ENCODE results near the gene RFTN1. TPM values are rescaled to one million over a fixed set of nuclear protein-coding genes. Genes with fewer than 3 reads are reported as not detected.

RFTN1 gene
- total RNA-seq, 1 experiment from 2014 or later: 2.2 TPM

GRCh38 chr3:16482770-16483531 lies 30.5 kb downstream of the RFTN1 start:
- H3K4me1 Mint-ChIP-seq: peaks cover 41% of the 10 kb centered on the region in 2 experiments
- Histone ChIP-seq H3K4me1 (ENCODE audit: insufficient read depth, low read length) (peaks cover 16% of the 10 kb centered on the region; the same call in 1 of the 2 replicates), H3K9me3 (ENCODE audit: control insufficient read depth, low read depth, low read length) (no peaks in the 10 kb centered on the region)

More at GRCh38 chr3:16482770-16483531, 30.5 kb downstream of the RFTN1 start:
- peak; percentile 75 for DNase-seq
- Histone ChIP-seq H3K4me2 (ENCODE audit: insufficient read depth, insufficient read length, low read length) (no peak overlapping the region), H3K79me2 (ENCODE audit: insufficient read depth, low read length) (no peaks in the 10 kb centered on the region), H2AK5ac (ENCODE audit: insufficient read length, low read length) (no peak overlapping the region), H3T11ph (ENCODE audit: low read length) (no peak overlapping the region), H3K9ac (ENCODE audit: extremely low read depth, insufficient read length, low read length) (no peak overlapping the region), H4K5ac (ENCODE audit: insufficient read length, low read depth, low read length) (no peak overlapping the region), H3K23me2 (ENCODE audit: insufficient read length, low read depth, low read length, poor library complexity, severe bottlenecking) (no peaks in the 10 kb centered on the region), H2BK120ac (ENCODE audit: low read depth, low read length, poor library complexity, severe bottlenecking) (no peak overlapping the region), H3K27me3 (ENCODE audit: insufficient read depth, low read length) (no peaks in the 10 kb centered on the region), H4K20me1 (ENCODE audit: control insufficient read depth, insufficient read depth, insufficient read length) (no peaks in the 10 kb centered on the region), H2BK20ac (ENCODE audit: low read depth, low read length, poor library complexity, severe bottlenecking) (no peak overlapping the region), H3K14ac (ENCODE audit: insufficient read depth, low read length) (no peak overlapping the region), H4K8ac (replicated peaks; ENCODE audit: insufficient read length, low read depth, low read length) (no peak overlapping the region), H2BK12ac (ENCODE audit: insufficient read length, low read depth, low read length) (no peak overlapping the region), H3K23ac (ENCODE audit: insufficient read length, low read depth, low read length) (no peak overlapping the region), H4K91ac (ENCODE audit: insufficient read length, low read depth, low read length) (no peak overlapping the region), H3K18ac (ENCODE audit: insufficient read length, low read depth, low read length) (no peak overlapping the region), H2BK5ac (ENCODE audit: insufficient read length, low read length) (no peak overlapping the region), H3K4ac (ENCODE audit: low read depth, low read length) (no peak overlapping the region), H3K27ac (ENCODE audit: insufficient read length, low read depth, low read length) (no peak overlapping the region), H2AFZ (ENCODE audit: low read length) (no peak overlapping the region), H2BK15ac (ENCODE audit: low read depth, low read length) (no peak overlapping the region), H3K56ac (ENCODE audit: insufficient read length, low read depth, low read length) (no peak overlapping the region), H3K79me1 (ENCODE audit: insufficient read depth, low read depth, low read length, poor library complexity, severe bottlenecking) (no peaks in the 10 kb centered on the region)
- peak overlapping the region in 1 of 2 experiments; percentile 62; a peak in 3 of 5 replicates for H3K4me3 Mint-ChIP-seq
- H3K36me3 Mint-ChIP-seq (ENCODE audit: insufficient read depth in 1 of 3, low read depth in 3 of 3): no peaks in the 10 kb centered on the region; a peak in 2 of 7 replicates
- WGBS (ENCODE audit: extremely low coverage, insufficient read length, low lambda C conversion rate): no CpG with 5 or more reads among the region's 7 CpGs
- peak overlapping the region; percentile 12 to 84 (median 75); a peak in 6 of 7 replicates for H3K27ac Mint-ChIP-seq
- H3K9me3 Mint-ChIP-seq: peaks cover 0 to 3% of the 10 kb centered on the region in 2 experiments; a peak in 4 of 5 replicates
- no peak for TF ChIP-seq CTCF (conservative IDR thresholded peaks at IDR 0.05)
- peaks cover 45% of the 10 kb centered on the region for H3K27me3 Mint-ChIP-seq (ENCODE audit: low read depth)
